K562 (cell line): ENCODE results near the gene PIP4K2C. TPM values are rescaled to one million over a fixed set of nuclear protein-coding genes. Genes with fewer than 3 reads are reported as not detected.

Experiments
- ATAC-seq: fragments of 200-7000 bp; cut with Tn5 transposase; 3 replicates; pipeline ENCODE4 v1.9.1; 2020; ENCODE audit warnings: moderate library complexity
- BruUV-seq: library from RNA; stranded (reverse); fragments of 400-500 nt; replicated peaks from 2 replicates; lab custom pipeline; 2021; lab: Mats Ljungman, UMichigan
- CTCF ChIA-PET: fragments of 300-600 bp; formaldehyde crosslinking; extraction: SDS; loops from one replicate; lab custom pipeline; 2021; ENCODE audit warnings: low intra/inter-chr PET ratio; lab: Yijun Ruan, JAX
- POLR2A ChIA-PET: fragments of 300-600, 350-650 bp; sonication (Branson Sonifier 250); formaldehyde crosslinking; extraction: SDS; loops from one replicate; lab custom pipeline; 2021; ENCODE audit warnings: antibody characterized with exemption, inconsistent platforms; lab: Yijun Ruan, JAX
- DNase-seq, 4 experiments: peaks; one replicate each; pipeline versions ENCODE4 v3.0.0 to v3.0.0-alpha.2; 2011 to 2018; ENCODE audit warnings: low spot score in 3 of 4, mixed read lengths in 3 of 4; ENCODE audit errors: extremely low read depth in 1 of 4
- FAIRE-seq: peaks from 2 replicates; lab custom pipeline; 2011; peaks lifted over from hg19 to GRCh38; lab: Jason Lieb, UNC
- H2AFZ ChIP-seq: 2 replicates; pipeline ENCODE4 v1.6.0; 2011; ENCODE audit warnings: low read depth, low read length, control low read depth, inconsistent platforms
- H3K27ac ChIP-seq: fragments of 200-600 bp; 3 replicates; pipeline ENCODE4 v1.8.0; 2011; ENCODE audit warnings: low read depth, mild to moderate bottlenecking, control low read depth, inconsistent platforms, low read length, moderate library complexity, mixed read lengths; ENCODE audit errors: extremely low read depth
- H3K27me3 ChIP-seq, 2 experiments: fragments of 300-600 bp in 1 of 2; 2 replicates in 1 of 2; 3 replicates in 1 of 2; pipeline versions ENCODE4 v1.6.0 to v1.8.0; 2011; ENCODE audit warnings: inconsistent platforms in 2 of 2, low read length in 2 of 2, mild to moderate bottlenecking in 1 of 2, mixed read lengths in 1 of 2, moderate library complexity in 1 of 2; ENCODE audit not compliant: control insufficient read depth in 2 of 2, insufficient read depth in 2 of 2
- H3K36me3 ChIP-seq: fragments of 300-600 bp; 3 replicates; pipeline ENCODE4 v1.8.0; 2011; ENCODE audit warnings: mild to moderate bottlenecking, low read length, inconsistent platforms; ENCODE audit not compliant: control insufficient read depth, insufficient read depth
- H3K4me1 ChIP-seq, 2 experiments: fragments of 200-600 bp in 1 of 2; replicated peaks in 1 of 2; 2 replicates in 1 of 2; 3 replicates in 1 of 2; pipeline versions ENCODE4 v1.5.1 to v1.8.0; 2011; ENCODE audit warnings: inconsistent platforms in 2 of 2, low read length in 2 of 2, mild to moderate bottlenecking in 1 of 2, mixed read lengths in 1 of 2, moderate library complexity in 1 of 2; ENCODE audit not compliant: control insufficient read depth in 2 of 2, insufficient read depth in 2 of 2
- H3K4me2 ChIP-seq: 2 replicates; pipeline ENCODE4 v1.6.1; 2011; ENCODE audit warnings: low read length, control low read depth, inconsistent platforms, mixed read lengths; ENCODE audit not compliant: insufficient read depth
- H3K4me3 ChIP-seq: fragments of 200-600 bp; sonication (generic), shearing (Covaris generic); 2 replicates; pipeline ENCODE4 v1.5.1; 2016; ENCODE audit warnings: control low read depth, inconsistent platforms
- H3K79me2 ChIP-seq: fragments of 200-600 bp; 3 replicates; pipeline ENCODE4 v1.8.0; 2011; ENCODE audit warnings: low read length, inconsistent platforms; ENCODE audit not compliant: control insufficient read depth, insufficient read depth
- H3K9ac ChIP-seq, 2 experiments: 2 replicates each; pipeline versions ENCODE4 v1.6.0 to v1.6.1; 2011; ENCODE audit warnings: low read depth in 2 of 2, low read length in 2 of 2, control low read depth in 1 of 2, inconsistent platforms in 1 of 2, mild to moderate bottlenecking in 1 of 2, mixed read lengths in 1 of 2; ENCODE audit not compliant: insufficient read depth in 1 of 2
- H3K9me1 ChIP-seq: one replicate; pipeline ENCODE4 v1.6.0; 2011; ENCODE audit warnings: inconsistent platforms, mild to moderate bottlenecking, low read length, moderate library complexity; ENCODE audit not compliant: control insufficient read depth, insufficient read depth
- H3K9me3 ChIP-seq: replicated peaks from 2 replicates; pipeline ENCODE4 v1.5.1; 2011; ENCODE audit warnings: low read depth, low read length, inconsistent platforms; ENCODE audit not compliant: control insufficient read depth, insufficient read depth
- H4K20me1 ChIP-seq: replicated peaks from 2 replicates; pipeline ENCODE4 v1.6.1; 2011; ENCODE audit warnings: low read length, inconsistent platforms, mixed read lengths; ENCODE audit not compliant: control insufficient read depth, insufficient read depth
- CC2D1A ChIP-seq: fragments of 450-650 bp; IDR thresholded peaks from 2 replicates; pipeline ENCODE4 v1.6.1; 2017; ENCODE audit warnings: mild to moderate bottlenecking
- CREB1 ChIP-seq, 2 experiments: sonication (generic) in 1 of 2; formaldehyde crosslinking in 1 of 2; IDR thresholded peaks; 2 replicates each; pipeline versions ENCODE4 v1.6.1 to v1.8.0; 2012 to 2022; ENCODE audit warnings: inconsistent platforms in 1 of 2, mild to moderate bottlenecking in 1 of 2, missing genetic modification reagents in 1 of 2, moderate library complexity in 1 of 2
- KAT2B ChIP-seq: IDR thresholded peaks from one replicate; pipeline ENCODE4 v1.6.1; 2012; ENCODE audit warnings: low read depth, mild to moderate bottlenecking, control low read depth, inconsistent platforms, low read length, moderate library complexity
- NR2C1 ChIP-seq, 2 experiments: fragments of 450-650 bp; IDR thresholded peaks; 2 replicates each; pipeline ENCODE4 v1.6.1; 2017; ENCODE audit warnings: mild to moderate bottlenecking in 2 of 2, antibody characterized with exemption in 1 of 2, inconsistent platforms in 1 of 2, missing compliant biosample characterization in 1 of 2, missing genetic modification characterization in 1 of 2
- PTRF ChIP-seq: fragments of 450-650 bp; IDR thresholded peaks from 2 replicates; pipeline ENCODE4 v1.6.1; 2016; ENCODE audit warnings: mild to moderate bottlenecking, missing genetic modification characterization, missing compliant biosample characterization
- SMARCE1 ChIP-seq: fragments of 450-650 bp; IDR thresholded peaks from 2 replicates; pipeline ENCODE4 v1.7.1; 2016; ENCODE audit warnings: mild to moderate bottlenecking
- ZNF561 ChIP-seq: fragments of 450-650 bp; formaldehyde crosslinking; conservative IDR thresholded peaks from 2 replicates; pipeline ENCODE4 v1.4.0; 2020; ENCODE audit warnings: mild to moderate bottlenecking, moderate library complexity
- WGBS: fragments of 100-300 bp; shearing (Covaris generic); methylation state at CpG from one replicate; pipeline ENCODE4 v1.1.6; 2016; ENCODE audit warnings: low coverage, mixed read lengths; ENCODE audit not compliant: insufficient coverage; ENCODE audit errors: missing lambda C conversion rate; 5-methylcytosine and 5-hydroxymethylcytosine counted together
- in situ Hi-C: fragments of 300-500 bp; cut with MboI; formaldehyde crosslinking; loops from 4 replicates; pipeline ENCODE4 v1.15.0; 2018; ENCODE audit warnings: inconsistent platforms, mixed read lengths
- intact Hi-C: fragments of 100-400 bp; cut with micrococcal nuclease; formaldehyde crosslinking; loops from 2 replicates; pipeline ENCODE4 v1.14.2; 2022
- polyA plus RNA-seq, 8 experiments: library from polyadenylated mRNA; depleted of rRNA in 4 of 8; stranded (reverse) in 5 of 8; unstranded in 3 of 8; fragments of >200 nt; fragmentation: Nextera tagmentation in 2 of 8; fragmentation: Illumina TruSeq in 1 of 8; extraction: Ambion mirVana in 2 of 8; extraction: Trizol in 1 of 8; gene quantifications; 2 replicates each; pipeline versions ENCODE4 v1.2.1 to v1.2.3, GENCODE V29; 2011 to 2014; ENCODE audit warnings: inconsistent platforms in 1 of 8, missing spikeins in 1 of 8
- total RNA-seq, 7 experiments: library from RNA; depleted of rRNA in 6 of 7; stranded (reverse); fragments of >200 nt in 6 of 7; fragmentation: Illumina TruSeq in 2 of 7; extraction: Trizol in 2 of 7; gene quantifications; 2 replicates each; pipeline versions ENCODE4 v1.2.1 to v1.2.3, GENCODE V29; 2011 to 2021; ENCODE audit warnings: low replicate concordance in 1 of 7
- TF ChIP-seq, protein P1 (sequence below): fragments of 450-650 bp; IDR thresholded peaks from 2 replicates; pipeline ENCODE4 v1.7.1; 2018; ENCODE audit warnings: mild to moderate bottlenecking, low read depth; ENCODE audit not compliant: partially characterized antibody
- TF ChIP-seq, protein P2 (sequence below): fragments of 450-650 bp; IDR thresholded peaks from 2 replicates; pipeline ENCODE4 v1.6.1; 2016; ENCODE audit warnings: low read depth

The PIP4K2C gene
- total and polyA plus RNA-seq, 9 of the 15 experiments (the other 6 are each of a cell fraction or from before 2014, with no cell fraction given): 9.0 to 41.4 (median 18.3) TPM

DNA sequence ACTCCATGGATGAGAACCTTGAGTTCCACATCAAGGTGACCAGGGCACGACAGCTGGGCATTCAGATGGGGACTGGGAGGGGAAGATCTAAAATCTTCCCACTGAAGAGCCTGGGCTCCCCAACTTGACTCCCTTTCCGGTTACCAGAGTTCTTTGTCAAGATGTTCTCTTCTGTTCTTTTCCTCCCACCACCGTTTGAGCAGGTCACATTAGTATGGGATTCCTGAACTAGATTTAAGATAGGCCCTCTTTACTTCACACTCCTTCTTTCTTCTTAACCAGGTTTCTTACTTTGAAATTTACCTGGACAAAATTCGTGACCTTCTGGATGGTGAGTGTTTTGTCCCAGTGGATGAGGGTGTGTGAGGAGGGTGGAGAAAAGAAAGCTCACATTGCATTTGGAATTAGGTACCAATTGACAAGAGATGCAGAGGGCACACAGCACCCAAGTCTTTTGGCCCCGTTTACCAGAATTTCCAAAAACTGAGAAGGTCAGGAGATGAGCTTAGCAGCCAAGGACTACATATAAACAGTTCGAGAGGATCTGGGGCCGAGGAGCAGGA is 26.7 kb upstream of the PIP4K2C start:
- Histone ChIP-seq H2AFZ (no peak overlapping the region), H3K4me1 (peaks cover 0 to 4% of the 10 kb centered on the region in 2 experiments; a peak in 2 of 5 replicates), H3K79me2 (peaks cover 3% of the 10 kb centered on the region; the same call in 1 of the 3 replicates), H3K9ac (no peak overlapping the region), H3K9me3 (no peaks in the 10 kb centered on the region), H3K36me3 (peaks cover 28% of the 10 kb centered on the region; the same call in 2 of the 3 replicates), H3K4me3 (no peak overlapping the region), H3K27me3 (no peaks in the 10 kb centered on the region), H3K27ac (no peak overlapping the region), H3K9me1 (no peaks in the 10 kb centered on the region), H3K4me2 (no peak overlapping the region), H4K20me1 (no peaks in the 10 kb centered on the region)
- intact Hi-C loops: no loop called here
- BruUV-seq: no TSS peak
- ChIA-PET POLR2A (interaction anchor here (0.7 to 2.5 kb wide), 5 partner anchors 11 to 230 kb away, joined by 3 to 16 read pairs (median 4); partner anchors contain the start of genes DCTN2 and DDIT3), CTCF (no interaction called here)
- in situ Hi-C loops: no loop called here
- 72% methylated on average over 7 of the region's 7 CpGs for WGBS
- no peak for FAIRE-seq
- no peak for ATAC-seq
- DNase-seq: no peak
- no peak for TF ChIP-seq KAT2B
- TF ChIP-seq, protein P1, sequence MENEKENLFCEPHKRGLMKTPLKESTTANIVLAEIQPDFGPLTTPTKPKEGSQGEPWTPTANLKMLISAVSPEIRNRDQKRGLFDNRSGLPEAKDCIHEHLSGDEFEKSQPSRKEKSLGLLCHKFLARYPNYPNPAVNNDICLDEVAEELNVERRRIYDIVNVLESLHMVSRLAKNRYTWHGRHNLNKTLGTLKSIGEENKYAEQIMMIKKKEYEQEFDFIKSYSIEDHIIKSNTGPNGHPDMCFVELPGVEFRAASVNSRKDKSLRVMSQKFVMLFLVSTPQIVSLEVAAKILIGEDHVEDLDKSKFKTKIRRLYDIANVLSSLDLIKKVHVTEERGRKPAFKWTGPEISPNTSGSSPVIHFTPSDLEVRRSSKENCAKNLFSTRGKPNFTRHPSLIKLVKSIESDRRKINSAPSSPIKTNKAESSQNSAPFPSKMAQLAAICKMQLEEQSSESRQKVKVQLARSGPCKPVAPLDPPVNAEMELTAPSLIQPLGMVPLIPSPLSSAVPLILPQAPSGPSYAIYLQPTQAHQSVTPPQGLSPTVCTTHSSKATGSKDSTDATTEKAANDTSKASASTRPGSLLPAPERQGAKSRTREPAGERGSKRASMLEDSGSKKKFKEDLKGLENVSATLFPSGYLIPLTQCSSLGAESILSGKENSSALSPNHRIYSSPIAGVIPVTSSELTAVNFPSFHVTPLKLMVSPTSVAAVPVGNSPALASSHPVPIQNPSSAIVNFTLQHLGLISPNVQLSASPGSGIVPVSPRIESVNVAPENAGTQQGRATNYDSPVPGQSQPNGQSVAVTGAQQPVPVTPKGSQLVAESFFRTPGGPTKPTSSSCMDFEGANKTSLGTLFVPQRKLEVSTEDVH: no peak
- no peak for TF ChIP-seq SMARCE1
- no peak for TF ChIP-seq PTRF
- no peak for TF ChIP-seq CREB1 (IDR thresholded peaks at IDR 0.05)
- TF ChIP-seq CREB1 (CRISPR knock-in tag; IDR thresholded peaks at IDR 0.05): no peak
- TF ChIP-seq, protein P2, sequence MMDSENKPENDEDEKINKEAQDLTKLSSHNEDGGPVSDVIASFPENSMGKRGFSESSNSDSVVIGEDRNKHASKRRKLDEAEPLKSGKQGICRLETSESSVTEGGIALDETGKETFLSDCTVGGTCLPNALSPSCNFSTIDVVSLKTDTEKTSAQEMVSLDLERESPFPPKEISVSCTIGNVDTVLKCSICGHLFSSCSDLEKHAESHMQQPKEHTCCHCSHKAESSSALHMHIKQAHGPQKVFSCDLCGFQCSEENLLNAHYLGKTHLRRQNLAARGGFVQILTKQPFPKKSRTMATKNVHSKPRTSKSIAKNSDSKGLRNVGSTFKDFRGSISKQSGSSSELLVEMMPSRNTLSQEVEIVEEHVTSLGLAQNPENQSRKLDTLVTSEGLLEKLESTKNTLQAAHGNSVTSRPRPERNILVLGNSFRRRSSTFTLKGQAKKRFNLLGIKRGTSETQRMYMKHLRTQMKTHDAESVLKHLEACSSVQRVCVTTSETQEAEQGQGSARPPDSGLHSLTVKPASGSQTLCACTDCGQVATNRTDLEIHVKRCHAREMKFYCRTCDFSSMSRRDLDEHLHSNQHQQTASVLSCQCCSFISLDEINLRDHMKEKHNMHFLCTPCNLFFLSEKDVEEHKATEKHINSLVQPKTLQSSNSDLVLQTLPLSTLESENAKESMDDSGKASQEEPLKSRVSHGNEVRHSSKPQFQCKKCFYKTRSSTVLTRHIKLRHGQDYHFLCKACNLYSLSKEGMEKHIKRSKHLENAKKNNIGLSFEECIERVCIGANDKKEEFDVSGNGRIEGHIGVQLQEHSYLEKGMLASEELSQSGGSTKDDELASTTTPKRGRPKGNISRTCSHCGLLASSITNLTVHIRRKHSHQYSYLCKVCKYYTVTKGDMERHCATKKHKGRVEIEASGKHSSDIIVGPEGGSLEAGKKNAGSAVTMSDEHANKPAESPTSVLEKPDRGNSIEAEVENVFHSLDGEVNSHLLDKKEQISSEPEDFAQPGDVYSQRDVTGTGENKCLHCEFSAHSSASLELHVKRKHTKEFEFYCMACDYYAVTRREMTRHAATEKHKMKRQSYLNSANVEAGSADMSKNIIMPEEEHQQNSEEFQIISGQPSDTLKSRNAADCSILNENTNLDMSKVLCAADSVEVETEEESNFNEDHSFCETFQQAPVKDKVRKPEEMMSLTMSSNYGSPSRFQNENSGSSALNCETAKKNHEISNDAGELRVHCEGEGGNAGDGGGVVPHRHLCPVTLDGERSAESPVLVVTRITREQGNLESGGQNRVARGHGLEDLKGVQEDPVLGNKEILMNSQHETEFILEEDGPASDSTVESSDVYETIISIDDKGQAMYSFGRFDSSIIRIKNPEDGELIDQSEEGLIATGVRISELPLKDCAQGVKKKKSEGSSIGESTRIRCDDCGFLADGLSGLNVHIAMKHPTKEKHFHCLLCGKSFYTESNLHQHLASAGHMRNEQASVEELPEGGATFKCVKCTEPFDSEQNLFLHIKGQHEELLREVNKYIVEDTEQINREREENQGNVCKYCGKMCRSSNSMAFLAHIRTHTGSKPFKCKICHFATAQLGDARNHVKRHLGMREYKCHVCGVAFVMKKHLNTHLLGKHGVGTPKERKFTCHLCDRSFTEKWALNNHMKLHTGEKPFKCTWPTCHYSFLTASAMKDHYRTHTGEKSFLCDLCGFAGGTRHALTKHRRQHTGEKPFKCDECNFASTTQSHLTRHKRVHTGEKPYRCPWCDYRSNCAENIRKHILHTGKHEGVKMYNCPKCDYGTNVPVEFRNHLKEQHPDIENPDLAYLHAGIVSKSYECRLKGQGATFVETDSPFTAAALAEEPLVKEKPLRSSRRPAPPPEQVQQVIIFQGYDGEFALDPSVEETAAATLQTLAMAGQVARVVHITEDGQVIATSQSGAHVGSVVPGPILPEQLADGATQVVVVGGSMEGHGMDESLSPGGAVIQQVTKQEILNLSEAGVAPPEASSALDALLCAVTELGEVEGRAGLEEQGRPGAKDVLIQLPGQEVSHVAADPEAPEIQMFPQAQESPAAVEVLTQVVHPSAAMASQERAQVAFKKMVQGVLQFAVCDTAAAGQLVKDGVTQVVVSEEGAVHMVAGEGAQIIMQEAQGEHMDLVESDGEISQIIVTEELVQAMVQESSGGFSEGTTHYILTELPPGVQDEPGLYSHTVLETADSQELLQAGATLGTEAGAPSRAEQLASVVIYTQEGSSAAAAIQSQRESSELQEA: no peak
- TF ChIP-seq CC2D1A: no peak
- TF ChIP-seq ZNF561 (CRISPR knock-in tag): no peak
- TF ChIP-seq NR2C1 (IDR thresholded peaks at IDR 0.05): no peak
- no peak for TF ChIP-seq NR2C1 (tag; IDR thresholded peaks at IDR 0.05)
